ENCODE measurements around the gene TBL1Y.
"Not testable (repeated sequence)": the region's sequence is repeated elsewhere in the genome, so short reads cannot be mapped to it uniquely, and the experiment has no call there.

TBL1Y gene

GRCh38 chrY:6910372-6911252 lies at the start of gene TBL1Y:
TBL1Y (plus strand) TSS chrY:6910697; CDS start chrY:7025085, 114,388 bp downstream.
- DNase-seq = no peak

DNA sequence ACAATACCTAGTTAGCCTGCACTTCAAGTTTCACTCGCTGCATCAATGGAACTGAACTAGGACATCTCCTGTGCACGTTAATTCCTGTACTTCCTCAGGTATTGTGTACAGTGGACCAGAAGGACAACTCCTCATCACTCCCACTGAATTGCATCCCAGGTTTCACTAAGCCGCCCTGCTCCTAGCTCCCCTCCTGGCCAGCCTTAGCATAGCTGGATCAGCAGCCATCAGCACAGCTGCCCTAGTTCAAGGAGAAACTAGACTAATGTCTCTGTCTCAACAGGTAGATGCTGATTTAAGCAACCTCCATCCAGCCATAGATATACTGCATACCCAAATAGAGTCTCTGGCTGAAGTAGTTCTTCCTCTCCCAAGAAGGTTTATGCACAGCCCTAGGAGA lies 16.0 kb upstream of the TBL1Y start:
- DNase-seq = no peak

DNA sequence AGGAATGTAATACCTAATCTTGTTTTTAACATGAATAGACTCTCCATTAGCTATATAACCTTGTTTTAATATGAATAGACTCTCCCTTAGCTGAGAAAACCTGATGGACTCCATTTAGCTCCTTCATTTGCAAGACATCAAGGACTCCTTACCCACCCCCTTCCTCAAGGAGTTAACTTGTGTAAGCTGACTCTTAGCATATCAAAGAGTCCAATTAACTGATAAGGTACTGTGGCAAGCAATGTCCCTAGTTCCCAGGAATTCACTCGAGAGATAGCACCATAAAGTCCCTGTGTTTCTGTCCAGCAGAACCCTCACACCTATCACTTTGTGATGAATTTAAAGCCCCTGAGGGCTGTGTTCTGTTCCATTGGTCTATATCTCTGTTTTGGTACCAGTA lies 15.3 kb upstream of the TBL1Y start:
- no peak for DNase-seq

DNA sequence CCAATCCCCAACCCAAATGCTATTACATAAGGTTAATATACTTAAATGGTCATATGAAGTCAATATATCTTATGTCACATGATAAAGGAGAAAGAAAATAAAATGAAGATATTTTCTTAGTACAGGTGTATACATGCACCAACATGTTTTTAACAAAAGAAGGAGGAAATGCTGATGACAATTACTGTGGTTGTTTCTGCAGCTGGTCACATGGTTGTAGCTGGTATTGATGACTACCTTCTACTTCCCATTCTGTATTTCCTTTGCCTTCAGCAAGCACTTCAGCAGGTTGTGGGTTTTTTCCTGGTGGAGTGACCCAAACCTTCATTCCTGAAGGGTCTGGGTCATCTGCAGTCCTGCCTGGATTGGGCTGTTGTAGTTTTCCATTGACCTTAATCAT lies 8.4 kb upstream of the TBL1Y start:
- DNase-seq = not testable (repeated sequence)

DNA sequence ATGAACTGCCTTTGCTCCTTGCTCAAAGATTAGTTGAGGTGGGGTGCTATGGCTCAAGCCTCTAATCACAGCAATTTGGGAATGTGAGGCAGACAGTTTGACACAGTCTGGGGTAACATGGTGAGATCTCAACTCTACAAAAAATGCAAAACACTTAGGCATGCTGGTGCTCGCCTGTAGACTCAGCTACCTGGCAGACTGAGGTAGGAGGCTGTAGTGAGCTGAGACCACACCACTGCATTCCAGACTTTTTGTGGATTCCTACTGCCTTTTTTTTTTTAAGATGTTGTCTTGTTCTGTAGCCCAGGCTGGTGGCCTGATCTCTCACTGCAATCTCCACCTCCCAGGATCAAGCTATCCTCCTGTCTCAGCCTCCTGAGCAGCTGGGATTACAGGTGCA lies 2.9 kb upstream of the TBL1Y start:
- DNase-seq = no peak

- not testable (repeated sequence) for DNase-seq
Measured at GRCh38 chrY:6908021-6908420, 2.5 kb upstream of the TBL1Y start.

DNA sequence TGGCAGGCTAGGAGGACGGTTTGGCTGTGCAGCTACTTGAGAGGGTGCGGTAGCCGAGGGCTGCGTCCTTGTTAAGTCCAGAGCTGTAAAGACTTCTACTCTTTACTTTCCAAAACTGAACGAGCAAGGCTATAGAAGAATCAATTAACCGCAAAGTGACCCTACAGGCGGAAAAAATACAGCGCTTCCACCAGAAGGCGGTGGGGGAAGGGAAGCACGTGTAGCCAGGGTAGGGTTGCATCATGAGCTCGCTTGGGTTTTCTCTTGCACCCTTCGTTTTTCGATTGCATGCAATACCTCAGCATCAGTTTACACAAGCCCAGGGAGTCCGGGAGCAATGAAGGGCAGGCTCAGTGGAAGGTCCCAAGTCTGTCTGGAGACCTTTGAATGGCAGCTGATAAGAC lies 1.4 kb upstream of the TBL1Y start:
- no peak for DNase-seq

- no peak for DNase-seq
Measured at GRCh38 chrY:6909856-6910255, 641 bp upstream of the TBL1Y start.

- DNase-seq = no peak
Measured at GRCh38 chrY:6911253-6911881, 870 bp downstream of the TBL1Y start, which contains the start of gene AMELY. AMELY (minus strand) TSS chrY:6911752; CDS start chrY:6872608, 39,144 bp downstream.

DNA sequence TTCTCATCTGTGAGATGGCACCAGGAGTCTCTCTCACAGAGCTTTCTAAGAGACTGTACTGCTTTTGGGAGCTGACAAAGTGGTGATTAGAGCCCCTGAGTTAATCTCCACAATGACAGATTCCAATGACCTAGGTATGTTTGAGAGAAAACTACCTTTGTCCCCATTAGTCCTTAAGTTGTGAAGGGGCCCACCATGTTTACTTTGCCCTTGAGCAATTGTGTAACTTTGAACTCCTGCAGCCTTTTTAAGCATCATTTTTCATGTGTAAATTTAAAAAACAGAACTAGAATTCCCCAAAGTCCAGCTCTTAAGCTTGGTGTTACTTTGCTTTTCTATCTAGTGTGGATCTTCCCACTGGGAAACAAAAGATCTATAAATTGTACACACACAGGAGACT lies 2.9 kb downstream of the TBL1Y start:
- DNase-seq = no peak

DNA sequence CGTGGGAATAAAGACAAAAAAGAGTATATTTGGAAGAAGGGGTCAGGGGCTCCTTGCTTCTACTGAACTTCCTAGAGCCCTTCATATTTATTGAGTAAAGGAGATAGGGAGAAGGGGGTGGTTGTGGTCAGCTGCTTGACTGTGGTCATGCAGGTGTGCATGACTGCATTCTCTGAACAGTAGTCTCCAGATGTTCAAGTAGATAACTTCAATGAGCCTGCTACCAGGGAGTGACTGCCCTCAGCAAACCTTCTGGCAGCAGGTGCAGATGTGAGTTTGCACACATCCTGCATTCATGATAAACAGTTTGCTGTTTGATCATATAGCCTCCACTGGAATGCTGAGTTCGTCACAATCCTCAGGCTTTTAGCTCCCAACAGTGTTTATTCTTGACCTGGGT lies 10.6 kb downstream of the TBL1Y start:
- no peak for DNase-seq

DNA sequence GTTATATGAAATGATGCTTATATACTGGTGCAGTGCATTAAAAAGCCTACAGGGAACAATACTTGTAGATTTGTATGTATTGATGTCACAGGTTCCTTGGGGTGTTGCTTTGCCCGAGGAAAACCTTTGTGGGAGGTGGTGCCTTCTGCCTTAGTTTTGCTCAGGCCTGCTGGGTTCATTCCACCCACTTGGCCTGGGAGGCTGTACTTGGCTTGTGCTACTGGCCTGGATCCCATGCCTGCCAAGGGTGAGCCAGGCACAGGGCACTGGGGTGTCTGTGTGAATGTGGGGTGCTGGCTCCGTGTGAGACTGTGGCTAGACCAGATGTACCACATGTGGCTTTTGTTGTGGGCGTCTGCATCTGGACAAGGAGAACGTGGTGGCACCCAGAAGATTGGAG lies 17.8 kb downstream of the TBL1Y start:
- no peak for DNase-seq

GRCh38 chrY:6929237-6929636 lies 18.7 kb downstream of the TBL1Y start:
- DNase-seq = no peak

DNA sequence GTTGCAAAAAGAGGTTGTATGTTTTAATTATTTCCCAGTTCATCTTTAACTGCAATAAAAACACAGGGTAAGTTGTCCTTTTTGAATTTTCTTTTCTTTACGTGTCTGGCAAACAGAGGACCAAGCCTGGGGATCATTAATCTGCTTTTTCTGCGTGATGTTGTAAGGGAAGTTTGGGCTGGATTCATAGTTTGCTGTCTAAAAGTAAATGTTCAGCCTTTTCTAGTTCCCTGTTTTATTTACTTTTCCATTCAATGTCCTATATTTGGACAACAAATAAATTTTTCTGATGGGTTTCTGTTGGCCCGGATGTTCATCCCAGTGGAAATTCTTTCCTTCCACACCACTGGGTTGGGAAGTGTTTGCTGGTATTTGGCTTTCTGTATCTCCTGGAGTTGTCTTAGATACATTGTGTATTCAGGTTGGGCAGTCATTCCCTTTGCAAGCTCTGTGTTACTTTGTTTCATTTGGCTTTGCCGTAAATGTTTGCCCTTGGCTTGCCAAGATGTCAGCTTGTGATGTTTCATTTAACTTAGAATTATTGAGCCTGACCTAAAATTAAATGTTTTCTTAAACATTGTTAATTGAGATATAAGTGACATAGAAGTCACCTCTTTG lies 21.4 kb downstream of the TBL1Y start:
- no peak for DNase-seq

DNA sequence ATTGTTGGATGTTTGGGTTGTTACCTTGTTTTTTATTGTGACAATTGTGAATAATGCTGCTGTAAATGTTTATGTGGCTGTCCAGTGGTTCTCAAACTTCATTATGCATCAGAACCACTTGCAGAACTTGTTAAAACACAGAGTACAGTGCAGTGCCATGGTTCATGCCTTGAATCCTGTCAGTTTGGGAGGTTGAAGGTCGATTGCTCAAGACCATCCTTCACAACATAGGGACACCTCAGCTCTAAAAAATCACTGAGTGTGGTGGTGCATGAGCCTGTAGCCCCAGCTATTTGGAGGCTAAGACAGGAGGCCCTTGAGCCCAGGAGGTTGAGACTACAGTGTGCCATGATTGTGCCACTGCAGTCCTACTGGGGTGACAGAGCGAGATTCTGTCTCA lies 25.0 kb downstream of the TBL1Y start:
- DNase-seq = no peak

- no peak for DNase-seq
Measured at GRCh38 chrY:6947695-6948094, 37.2 kb downstream of the TBL1Y start.

DNA sequence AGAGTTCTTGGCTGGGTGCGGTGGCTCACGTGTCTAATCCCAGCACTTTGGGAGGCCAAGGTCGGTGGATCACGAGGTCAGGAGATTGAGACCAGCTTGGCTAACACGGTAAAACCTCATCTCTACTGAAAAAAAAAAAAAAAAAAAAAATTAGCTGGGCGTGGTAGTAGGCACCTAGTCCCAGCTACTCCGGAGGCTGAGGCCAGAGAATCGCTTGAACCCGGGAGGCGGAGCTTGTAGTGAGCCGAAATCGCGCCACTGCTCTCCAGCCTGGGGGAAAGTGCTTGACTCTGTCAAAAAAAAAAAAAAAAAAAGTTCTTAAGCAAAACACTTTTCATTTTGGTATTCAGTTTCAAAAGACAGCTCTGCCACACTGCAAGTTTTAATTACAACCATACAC lies 37.9 kb downstream of the TBL1Y start:
- DNase-seq = no peak

DNA sequence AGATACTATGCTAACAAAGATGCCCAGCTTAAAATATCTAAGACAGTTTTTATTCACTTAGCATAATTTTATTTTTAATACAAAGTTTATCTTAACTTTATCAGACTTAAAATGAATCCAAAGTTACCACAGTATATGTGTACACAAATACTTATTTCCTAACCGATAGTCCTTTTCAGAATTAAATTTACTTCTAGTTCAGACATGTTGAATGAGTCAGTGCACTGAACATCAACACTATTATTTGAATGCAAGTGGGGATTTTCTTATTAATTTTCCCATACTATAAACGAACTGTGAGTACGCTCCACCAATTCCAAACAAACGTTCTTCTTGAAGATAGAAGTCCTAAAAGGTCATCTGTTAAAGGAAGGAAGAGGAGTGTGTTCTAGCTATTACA lies 39.5 kb downstream of the TBL1Y start:
- no peak for DNase-seq

DNA sequence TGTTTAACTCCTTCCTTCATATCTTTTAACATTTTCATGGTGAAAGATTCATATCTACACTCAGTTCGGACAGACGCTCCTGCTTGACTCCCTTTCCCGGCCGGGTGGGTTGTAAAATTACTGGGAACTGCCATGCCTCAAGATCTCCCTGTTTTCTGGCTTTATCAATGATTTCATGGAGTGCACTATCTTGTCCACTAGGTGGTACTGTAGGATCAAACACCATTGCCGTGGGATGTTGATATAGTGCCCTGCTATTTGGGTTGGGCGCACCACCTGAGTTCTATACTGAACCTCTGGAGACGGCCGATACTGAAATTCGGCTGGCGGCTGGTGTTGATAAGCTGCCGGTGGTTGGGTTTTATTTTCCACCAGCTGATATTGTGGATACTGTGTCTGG lies 54.2 kb downstream of the TBL1Y start:
- DNase-seq = peak; percentile 23

DNA sequence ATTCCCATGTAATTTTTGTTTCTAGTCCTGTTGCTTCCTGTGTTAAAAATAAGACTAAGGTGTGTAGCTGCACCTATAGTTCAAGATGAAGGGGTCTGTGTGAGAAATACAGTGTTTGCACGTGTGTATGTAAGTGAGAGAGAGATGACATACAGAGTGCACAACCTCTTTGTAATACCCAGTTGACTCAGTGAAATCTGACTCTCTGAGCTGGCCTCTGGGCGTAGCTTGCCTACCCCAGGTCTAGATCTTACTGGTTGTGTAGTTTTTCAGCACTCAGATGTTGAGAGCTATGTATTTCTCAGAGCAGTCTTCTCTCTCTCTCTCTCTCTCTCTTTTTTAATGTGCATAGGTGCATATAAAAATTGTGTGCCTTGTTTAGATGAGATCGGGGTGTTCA lies 56.0 kb downstream of the TBL1Y start:
- DNase-seq = no peak

DNA sequence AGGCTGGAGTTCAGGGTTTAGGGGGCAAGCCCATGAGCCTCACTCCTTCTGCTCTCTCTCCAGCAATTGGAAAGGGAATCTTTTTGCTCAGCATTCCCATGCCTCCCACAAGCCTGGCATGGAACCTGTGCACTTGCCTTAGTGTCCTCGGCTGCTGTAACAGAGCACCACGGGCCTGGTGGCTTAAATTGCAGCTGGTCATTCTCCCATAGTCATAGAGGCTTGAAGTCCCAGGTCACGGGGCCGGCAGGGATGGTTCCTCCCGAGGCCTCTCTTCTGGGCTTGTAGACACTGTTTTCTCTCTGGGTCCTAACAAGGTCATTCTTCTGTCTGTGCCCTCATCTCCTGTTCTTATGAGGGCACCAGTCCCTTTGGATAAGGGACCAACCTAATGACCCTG lies 57.2 kb downstream of the TBL1Y start:
- no peak for DNase-seq

DNA sequence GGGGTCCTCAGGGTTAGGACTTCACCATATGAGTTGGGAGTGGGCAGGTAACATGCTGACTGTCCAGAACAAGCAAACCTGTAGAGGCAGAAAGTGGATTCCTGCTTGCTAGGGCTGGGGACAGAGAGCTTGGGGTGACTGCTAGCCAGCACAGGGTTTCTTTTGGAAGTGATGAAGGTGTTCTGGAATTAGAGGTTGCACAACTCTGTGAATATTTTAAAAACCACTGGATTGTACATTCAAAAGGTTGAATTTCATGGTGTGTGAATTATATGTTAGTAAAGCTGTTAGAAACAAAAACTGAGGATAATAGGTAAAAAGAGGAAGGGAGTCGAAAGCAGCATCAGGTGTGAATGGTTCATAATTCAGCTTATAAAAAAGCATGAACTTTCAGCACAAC lies 57.7 kb downstream of the TBL1Y start:
- no peak for DNase-seq

GRCh38 chrY:6972271-6972887 lies 61.9 kb downstream of the TBL1Y start:
- no peak for DNase-seq

DNA sequence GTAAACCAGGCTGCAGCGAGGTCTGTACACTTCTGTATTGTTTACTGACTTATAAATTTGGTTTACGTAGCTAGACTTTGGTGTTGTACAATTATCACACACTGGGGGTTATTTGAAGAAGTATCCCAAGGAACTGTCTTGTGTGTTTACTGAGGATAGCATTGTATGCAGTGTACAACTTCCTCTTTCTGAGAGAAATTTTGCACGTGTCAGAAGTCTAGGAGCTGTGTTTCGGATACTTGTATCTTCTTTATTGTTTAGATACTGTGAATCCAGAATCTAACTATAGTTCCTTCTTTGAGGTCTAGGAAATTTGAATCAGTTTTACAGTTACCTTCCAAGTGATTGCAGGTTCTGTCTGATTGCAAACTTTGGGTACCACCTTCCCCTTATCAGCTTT lies 64.5 kb downstream of the TBL1Y start:
- no peak for DNase-seq
